ENCODE results near the gene SH2D3A.
A peak's percentile ranks its signal among the peaks of the same experiment; 100 is the strongest.
"Not testable (repeated sequence)": the region's sequence is repeated elsewhere in the genome, so short reads cannot be mapped to it uniquely, and the experiment has no call there.

The SH2D3A gene

DNA sequence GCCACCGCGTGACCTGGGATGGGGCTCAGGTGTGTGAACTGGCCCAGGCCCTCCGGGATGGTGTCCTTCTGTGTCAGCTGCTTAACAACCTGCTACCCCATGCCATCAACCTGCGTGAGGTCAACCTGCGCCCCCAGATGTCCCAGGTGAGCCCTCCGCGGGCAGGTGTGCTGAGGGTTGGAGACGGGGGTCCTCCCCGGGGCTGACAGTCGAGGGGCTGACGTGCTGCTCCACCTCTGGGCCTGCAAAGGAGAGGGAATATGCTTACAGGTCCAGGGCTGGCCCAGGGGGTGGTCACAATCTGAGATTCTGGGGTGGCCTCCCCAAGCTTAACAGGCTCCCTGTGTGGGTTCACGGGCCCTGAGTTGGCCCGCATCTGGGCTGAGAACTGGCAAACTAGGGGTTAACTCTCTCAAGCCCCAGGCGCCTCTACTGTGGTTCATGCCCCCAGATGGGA lies 5.7 kb upstream of the SH2D3A start:
- no peak overlapping the region for H3K27ac ChIP-seq (ENCODE audit: low read length)
- no CpG with 5 or more reads among the region's 14 CpGs for WGBS (ENCODE audit: insufficient coverage, insufficient read length)
- no peak overlapping the region for H3K4me3 ChIP-seq (ENCODE audit: low read length)
- no peak for DNase-seq (ENCODE audit: low read depth, low spot score)
- peaks cover 7% of the 10 kb centered on the region for H3K4me1 ChIP-seq (ENCODE audit: control insufficient read depth, insufficient read depth, low read length)
- H3K9me3 ChIP-seq (ENCODE audit: control insufficient read depth, insufficient read depth, low read length) = no peaks in the 10 kb centered on the region
- H3K36me3 ChIP-seq (ENCODE audit: control insufficient read depth, insufficient read depth, low read length) = no peaks in the 10 kb centered on the region
- H3K27me3 ChIP-seq (ENCODE audit: control insufficient read depth, insufficient read depth, low read length) = no peaks in the 10 kb centered on the region

DNA sequence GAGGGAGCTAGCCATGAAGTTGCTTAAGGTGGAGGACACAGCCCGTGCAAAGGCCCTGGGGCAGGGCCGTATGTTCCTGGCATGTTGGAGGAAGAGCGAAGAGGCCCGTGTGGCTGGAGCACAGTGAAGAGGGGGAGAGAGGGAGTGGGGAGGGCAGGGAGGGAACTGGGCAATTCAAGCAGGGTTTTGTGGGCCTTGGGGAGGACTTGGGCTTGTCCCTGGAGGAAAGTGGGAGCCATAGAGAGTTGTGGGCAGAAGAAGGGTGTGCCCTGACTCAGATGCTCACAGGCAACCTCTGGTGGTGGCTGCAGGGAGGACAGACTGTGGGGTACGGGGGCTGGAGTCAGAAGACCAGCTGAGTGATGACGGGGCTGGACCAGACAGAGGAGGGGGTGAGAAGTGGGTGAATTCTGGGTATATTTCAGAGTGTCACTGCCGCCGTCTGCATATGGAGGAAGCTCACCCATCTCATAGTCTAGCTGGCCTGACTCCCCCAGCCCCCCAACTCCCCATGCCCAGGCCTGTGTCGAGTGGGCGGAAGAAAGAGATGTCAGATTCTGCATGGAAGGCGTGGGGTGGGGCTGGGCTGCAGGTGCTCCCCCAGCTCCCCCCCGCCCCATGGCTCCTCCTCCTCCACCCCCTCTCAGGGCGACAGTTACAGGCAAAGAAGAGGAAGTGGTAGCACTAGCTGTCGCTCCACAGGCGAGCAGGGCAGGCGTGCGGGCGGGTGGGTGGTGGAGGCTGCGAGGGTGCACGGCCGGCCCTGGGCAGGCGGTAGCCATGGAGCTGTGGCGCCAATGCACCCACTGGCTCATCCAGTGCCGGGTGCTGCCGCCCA lies 5.0 kb upstream of the SH2D3A start, which contains the start of gene VAV1:
VAV1 (plus strand) TSS at position 681 of the 838 bp plus-strand sequence; CDS start at position 781, 100 bp downstream.
- Histone ChIP-seq H3K4me3 (ENCODE audit: low read length) (no peak within 1 kb of the TSS), H3K4me1 (ENCODE audit: control insufficient read depth, insufficient read depth, low read length) (peaks cover 7% of the 10 kb centered on the region), H3K27me3 (ENCODE audit: control insufficient read depth, insufficient read depth, low read length) (no peaks in the 10 kb centered on the region), H3K36me3 (ENCODE audit: control insufficient read depth, insufficient read depth, low read length) (no peaks in the 10 kb centered on the region), H3K27ac (ENCODE audit: low read length) (no peak within 1 kb of the TSS), H3K9me3 (ENCODE audit: control insufficient read depth, insufficient read depth, low read length) (no peaks in the 10 kb centered on the region)
- no peak for DNase-seq (ENCODE audit: low read depth, low spot score)
- WGBS (ENCODE audit: insufficient coverage, insufficient read length) = no CpG with 5 or more reads among the region's 25 CpGs

GRCh38 chr19:6771648-6772027 lies 4.4 kb upstream of the SH2D3A start:
- not testable (repeated sequence) for H3K36me3 ChIP-seq (ENCODE audit: control insufficient read depth, insufficient read depth, low read length)
- WGBS (ENCODE audit: insufficient coverage, insufficient read length) = no CpG with 5 or more reads among the region's 7 CpGs

DNA sequence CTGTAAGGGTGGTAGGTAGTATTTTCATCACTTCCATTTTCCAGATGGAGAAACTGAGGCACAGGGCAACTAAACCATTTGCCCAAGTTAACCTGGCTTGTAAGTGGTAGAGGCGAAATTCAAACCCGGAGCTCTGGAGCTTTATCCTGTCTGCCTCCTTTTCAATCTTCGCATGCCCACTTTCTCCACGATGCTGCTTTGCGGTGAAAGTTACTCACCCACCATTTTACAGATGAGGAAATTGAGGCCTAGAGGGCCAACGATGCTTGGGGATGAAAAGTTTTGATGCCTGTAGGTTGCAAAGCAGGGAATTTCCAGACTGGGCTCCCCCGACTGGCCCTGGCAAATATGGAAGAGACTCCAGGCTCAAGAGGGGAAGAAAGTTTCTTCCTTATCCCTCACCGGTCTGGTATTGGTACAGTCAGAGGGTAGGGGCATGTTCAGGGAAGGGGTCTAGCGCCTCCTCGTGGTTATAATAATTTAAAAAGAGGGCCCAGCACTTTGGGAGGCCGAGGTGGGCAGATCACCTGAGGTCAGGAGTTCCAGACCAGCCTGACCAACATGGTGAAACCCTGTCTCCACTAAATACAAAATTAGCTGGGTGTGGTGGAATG lies 1.9 kb upstream of the SH2D3A start:
- Histone ChIP-seq H3K4me1 (ENCODE audit: control insufficient read depth, insufficient read depth, low read length) (peaks cover 8% of the 10 kb centered on the region), H3K27me3 (ENCODE audit: control insufficient read depth, insufficient read depth, low read length) (no peaks in the 10 kb centered on the region), H3K4me3 (ENCODE audit: low read length) (no peak overlapping the region), H3K9me3 (ENCODE audit: control insufficient read depth, insufficient read depth, low read length) (no peaks in the 10 kb centered on the region), H3K36me3 (ENCODE audit: control insufficient read depth, insufficient read depth, low read length) (no peaks in the 10 kb centered on the region), H3K27ac (ENCODE audit: low read length) (no peak overlapping the region)
- no peak for DNase-seq (ENCODE audit: low read depth, low spot score)
- WGBS (ENCODE audit: insufficient coverage, insufficient read length) = no CpG with 5 or more reads among the region's 11 CpGs

More at GRCh38 chr19:6771648-6772027, 4.4 kb upstream of the SH2D3A start:
- not testable (repeated sequence) for H3K9me3 ChIP-seq (ENCODE audit: control insufficient read depth, insufficient read depth, low read length); H3K4me1 ChIP-seq (ENCODE audit: control insufficient read depth, insufficient read depth, low read length); DNase-seq (ENCODE audit: low read depth, low spot score); H3K27ac ChIP-seq (ENCODE audit: low read length); H3K4me3 ChIP-seq (ENCODE audit: low read length); H3K27me3 ChIP-seq (ENCODE audit: control insufficient read depth, insufficient read depth, low read length)

GRCh38 chr19:6768236-6768785 lies 1.1 kb upstream of the SH2D3A start:
- Histone ChIP-seq H3K4me1 (ENCODE audit: control insufficient read depth, insufficient read depth, low read length) (peaks cover 7% of the 10 kb centered on the region), H3K27ac (ENCODE audit: low read length) (no peak overlapping the region), H3K9me3 (ENCODE audit: control insufficient read depth, insufficient read depth, low read length) (no peaks in the 10 kb centered on the region), H3K4me3 (ENCODE audit: low read length) (peak overlapping the region; percentile 39; the same call in 1 of the 2 replicates), H3K27me3 (ENCODE audit: control insufficient read depth, insufficient read depth, low read length) (no peaks in the 10 kb centered on the region), H3K36me3 (ENCODE audit: control insufficient read depth, insufficient read depth, low read length) (no peaks in the 10 kb centered on the region)
- no CpG with 5 or more reads among the region's 8 CpGs for WGBS (ENCODE audit: insufficient coverage, insufficient read length)
- no peak for DNase-seq (ENCODE audit: low read depth, low spot score)

GRCh38 chr19:6767081-6767356 lies 216 bp downstream of the SH2D3A start:
- H3K4me1 ChIP-seq (ENCODE audit: control insufficient read depth, insufficient read depth, low read length) = peaks cover 1% of the 10 kb centered on the region; the same call in 1 of the 2 replicates

DNA sequence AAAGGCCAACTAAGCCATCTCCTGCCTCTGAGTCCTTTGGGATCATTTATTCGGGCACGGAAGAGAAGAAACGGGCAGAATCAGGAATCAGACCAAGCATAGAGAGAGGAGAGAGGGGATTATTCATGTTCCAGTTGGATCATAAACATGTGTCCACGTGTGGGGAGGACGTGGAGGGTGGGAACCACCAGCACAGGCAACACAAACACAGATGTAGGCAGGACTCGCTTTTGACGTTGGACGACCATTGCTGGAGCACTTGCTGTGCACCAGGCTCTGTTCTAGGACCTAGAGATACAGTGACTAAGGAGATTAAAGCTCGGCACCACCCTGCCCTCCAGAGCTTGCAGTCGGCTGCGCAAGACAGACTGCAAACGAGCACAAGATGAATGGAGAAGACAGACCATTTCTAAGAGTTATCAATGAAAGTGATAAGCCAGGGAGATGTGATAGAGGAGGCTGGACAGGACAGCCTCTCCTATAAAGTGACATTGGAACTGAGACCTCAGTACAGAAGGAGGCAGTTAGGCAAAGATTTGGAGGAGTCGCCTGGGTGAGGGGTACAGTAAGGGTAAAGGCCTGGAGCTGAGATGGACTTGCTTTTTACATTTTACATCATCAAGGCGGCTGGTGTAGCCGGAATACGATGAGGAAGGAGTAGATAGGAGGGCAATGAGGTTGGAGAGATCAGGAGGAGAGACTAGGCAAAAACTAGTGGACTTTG lies 716 bp downstream of the SH2D3A start:
- Histone ChIP-seq H3K27me3 (ENCODE audit: control insufficient read depth, insufficient read depth, low read length) (no peaks in the 10 kb centered on the region), H3K36me3 (ENCODE audit: control insufficient read depth, insufficient read depth, low read length) (no peaks in the 10 kb centered on the region), H3K4me3 (ENCODE audit: low read length) (peak overlapping the region; percentile 62; the same call in 1 of the 2 replicates), H3K4me1 (ENCODE audit: control insufficient read depth, insufficient read depth, low read length) (peaks cover 1% of the 10 kb centered on the region; the same call in 1 of the 2 replicates), H3K9me3 (ENCODE audit: control insufficient read depth, insufficient read depth, low read length) (no peaks in the 10 kb centered on the region), H3K27ac (ENCODE audit: low read length) (no peak overlapping the region)
- no CpG with 5 or more reads among the region's 16 CpGs for WGBS (ENCODE audit: insufficient coverage, insufficient read length)
- no peak for DNase-seq (ENCODE audit: low read depth, low spot score)

More at GRCh38 chr19:6767081-6767356, 216 bp downstream of the SH2D3A start:
- no peaks in the 10 kb centered on the region for H3K36me3 ChIP-seq (ENCODE audit: control insufficient read depth, insufficient read depth, low read length)
- peak overlapping the region; percentile 62; the same call in 1 of the 2 replicates for H3K4me3 ChIP-seq (ENCODE audit: low read length)
- H3K9me3 ChIP-seq (ENCODE audit: control insufficient read depth, insufficient read depth, low read length) = no peaks in the 10 kb centered on the region
- no peak for DNase-seq (ENCODE audit: low read depth, low spot score)
- H3K27ac ChIP-seq (ENCODE audit: low read length) = no peak overlapping the region
- no peaks in the 10 kb centered on the region for H3K27me3 ChIP-seq (ENCODE audit: control insufficient read depth, insufficient read depth, low read length)
- no CpG with 5 or more reads among the region's 15 CpGs for WGBS (ENCODE audit: insufficient coverage, insufficient read length)

DNA sequence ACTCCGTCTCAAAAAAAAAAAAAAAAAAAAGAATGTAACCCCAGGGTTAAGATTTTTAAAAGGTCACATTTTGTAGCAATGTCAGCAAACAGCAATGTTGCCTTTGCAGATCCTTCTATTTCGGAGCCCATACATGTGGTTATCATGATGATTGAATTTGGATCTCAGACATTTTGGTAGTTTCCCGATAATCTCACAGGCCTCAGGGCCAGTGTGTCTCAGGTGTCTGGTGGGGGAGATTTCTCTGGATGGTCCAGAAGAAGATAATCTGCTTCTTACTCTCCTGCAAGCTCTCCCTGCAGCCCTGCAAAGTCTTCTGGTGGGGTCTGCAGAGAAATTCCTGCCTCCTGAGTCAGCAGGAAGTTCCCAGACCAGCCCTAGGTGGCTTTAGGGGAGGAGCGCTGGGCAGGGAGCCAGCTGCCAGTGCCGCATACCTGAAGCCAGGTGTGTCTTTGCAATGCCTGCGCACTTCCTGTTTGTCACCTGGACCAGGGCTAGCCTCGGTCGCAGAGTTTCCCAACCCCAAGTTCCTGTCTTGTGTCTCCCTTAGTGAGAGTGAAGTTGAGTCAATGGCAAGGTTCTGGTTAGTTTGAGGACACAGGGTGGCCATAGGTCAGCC lies 1.4 kb downstream of the SH2D3A start:
- H3K9me3 ChIP-seq (ENCODE audit: control insufficient read depth, insufficient read depth, low read length) = no peaks in the 10 kb centered on the region
- DNase-seq (ENCODE audit: low read depth, low spot score) = peak; percentile 81
- no peaks in the 10 kb centered on the region for H3K27me3 ChIP-seq (ENCODE audit: control insufficient read depth, insufficient read depth, low read length)
- no CpG with 5 or more reads among the region's 8 CpGs for WGBS (ENCODE audit: insufficient coverage, insufficient read length)
- no peak overlapping the region for H3K27ac ChIP-seq (ENCODE audit: low read length)
- H3K4me3 ChIP-seq (ENCODE audit: low read length) = peak overlapping the region; percentile 14; the same call in 1 of the 2 replicates
- peaks cover 1% of the 10 kb centered on the region; the same call in 1 of the 2 replicates for H3K4me1 ChIP-seq (ENCODE audit: control insufficient read depth, insufficient read depth, low read length)
- H3K36me3 ChIP-seq (ENCODE audit: control insufficient read depth, insufficient read depth, low read length) = no peaks in the 10 kb centered on the region

GRCh38 chr19:6762253-6762797 lies 4.9 kb downstream of the SH2D3A start:
- not testable (repeated sequence) for H3K4me1 ChIP-seq (ENCODE audit: control insufficient read depth, insufficient read depth, low read length); H3K27ac ChIP-seq (ENCODE audit: low read length); H3K36me3 ChIP-seq (ENCODE audit: control insufficient read depth, insufficient read depth, low read length); DNase-seq (ENCODE audit: low read depth, low spot score); H3K4me3 ChIP-seq (ENCODE audit: low read length); H3K9me3 ChIP-seq (ENCODE audit: control insufficient read depth, insufficient read depth, low read length); H3K27me3 ChIP-seq (ENCODE audit: control insufficient read depth, insufficient read depth, low read length)
- no CpG with 5 or more reads among the region's 8 CpGs for WGBS (ENCODE audit: insufficient coverage, insufficient read length)
